SK-N-SH treated with all-trans-retinoic acid at 6 μM for 48 hours (cell line): ENCODE measurements around the gene ZNF215.

Source experiments
- TOX ChIP-seq: fragments of 250-450 bp; sonication (Bioruptor Pico); IDR thresholded peaks from 2 replicates; pipeline ENCODE4 v1.8.0; 2021; ENCODE audit warnings: mild to moderate bottlenecking, moderate library complexity, borderline replicate concordance
- ZC3H10 ChIP-seq: fragments of 250-450 bp; sonication (Bioruptor Pico); IDR thresholded peaks from 2 replicates; pipeline ENCODE4 v1.5.1; 2021; ENCODE audit warnings: mild to moderate bottlenecking, moderate library complexity
- ZFP30 ChIP-seq: fragments of 450-650 bp; formaldehyde crosslinking; IDR thresholded peaks from 2 replicates; pipeline ENCODE4 v1.5.0; 2022; ENCODE audit warnings: mild to moderate bottlenecking, moderate library complexity

DNA sequence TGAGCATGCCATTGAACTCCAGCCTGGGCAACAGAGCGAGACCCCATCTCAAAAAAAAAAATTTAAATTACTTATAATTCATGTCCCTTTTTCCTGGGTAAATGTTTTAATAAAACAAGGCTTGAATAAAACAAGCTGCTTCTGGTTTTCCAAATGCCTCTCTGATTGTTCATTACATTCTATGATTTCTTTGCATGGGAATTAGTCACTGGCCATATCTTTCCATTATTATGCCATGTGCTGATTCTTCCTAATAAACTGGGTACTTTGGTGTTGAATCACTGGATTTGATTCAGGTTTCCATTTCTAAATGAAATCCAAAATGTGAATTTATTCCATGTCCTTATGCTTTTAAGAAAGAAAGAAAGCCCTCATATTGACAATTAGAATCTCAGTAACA is 42.6 kb downstream of the ZNF215 start:
- TF ChIP-seq ZC3H10 (no peak), ZFP30 (CRISPR knock-in tag) (no peak), TOX (CRISPR knock-in tag) (no peak)
